HL-60/S4 treated with retinoic acid at 250 ng/mL for 4 days and 3 days (cell line): ENCODE results near the gene SGSH.
"Not testable (repeated sequence)": the region's sequence is repeated elsewhere in the genome, so short reads cannot be mapped to it uniquely, and the experiment has no call there.

Experiments used
- in situ Hi-C: fragments of 300-500 bp; cut with MboI; formaldehyde crosslinking; loops from 2 replicates; pipeline ENCODE4 v1.7.0; 2022; ENCODE audit warnings: low sequenced_read_pairs

SGSH gene

GRCh38 chr17:80253631-80254395 is 33.7 kb upstream of the SGSH start:
- in situ Hi-C loops, result no loop called here

GRCh38 chr17:80252871-80253270 is 32.7 kb upstream of the SGSH start:
- in situ Hi-C loops, result no loop called here

DNA sequence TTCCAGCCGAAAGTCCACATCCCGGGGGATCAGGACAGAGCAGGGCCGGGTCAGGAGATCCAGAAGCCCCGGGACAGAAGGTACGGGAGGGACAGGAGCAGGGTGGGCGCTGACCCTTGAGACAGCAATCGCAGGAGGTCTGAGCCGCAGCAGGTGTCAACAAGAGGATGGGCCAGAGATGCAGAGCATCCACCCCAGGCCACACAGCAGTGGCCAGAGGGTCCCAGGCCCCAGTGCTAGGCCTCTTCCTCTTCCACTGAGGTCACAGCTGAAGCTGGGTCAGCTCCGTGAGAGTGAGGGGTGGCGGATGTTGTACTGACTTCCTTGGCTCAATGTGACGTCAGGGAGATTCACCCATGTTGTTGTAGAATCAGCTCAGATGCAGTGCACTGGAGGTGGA is 31.8 kb upstream of the SGSH start:
- in situ Hi-C loops, result no loop called here

- in situ Hi-C loops, result no loop called here
Measured at GRCh38 chr17:80248894-80249710, 29.0 kb upstream of the SGSH start.

GRCh38 chr17:80248001-80248893 is 28.1 kb upstream of the SGSH start:
- in situ Hi-C loops, result no loop called here

DNA sequence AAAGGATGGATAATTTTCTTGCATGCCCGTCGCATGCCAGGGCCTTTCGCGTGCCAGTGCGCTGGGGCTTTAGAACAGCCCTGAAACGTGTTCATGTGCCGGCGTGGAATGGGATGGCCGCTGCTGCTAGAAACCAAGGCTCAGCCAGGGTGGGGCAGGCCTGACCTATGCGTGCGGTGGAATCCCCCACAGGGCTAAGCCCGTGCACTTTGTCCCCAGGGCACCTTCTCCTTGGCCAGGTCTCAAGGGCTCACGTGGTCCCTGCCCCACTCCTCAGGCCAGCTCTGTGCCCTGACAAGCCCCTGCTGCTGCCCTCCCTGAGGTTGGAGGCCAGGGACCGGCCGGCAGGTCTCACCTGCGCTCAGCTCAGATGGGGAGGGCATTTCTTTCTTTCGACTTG is 27.4 kb upstream of the SGSH start:
- in situ Hi-C loops, result no loop called here

- in situ Hi-C loops, result no loop called here
Measured at GRCh38 chr17:80246726-80247125, 26.6 kb upstream of the SGSH start.

DNA sequence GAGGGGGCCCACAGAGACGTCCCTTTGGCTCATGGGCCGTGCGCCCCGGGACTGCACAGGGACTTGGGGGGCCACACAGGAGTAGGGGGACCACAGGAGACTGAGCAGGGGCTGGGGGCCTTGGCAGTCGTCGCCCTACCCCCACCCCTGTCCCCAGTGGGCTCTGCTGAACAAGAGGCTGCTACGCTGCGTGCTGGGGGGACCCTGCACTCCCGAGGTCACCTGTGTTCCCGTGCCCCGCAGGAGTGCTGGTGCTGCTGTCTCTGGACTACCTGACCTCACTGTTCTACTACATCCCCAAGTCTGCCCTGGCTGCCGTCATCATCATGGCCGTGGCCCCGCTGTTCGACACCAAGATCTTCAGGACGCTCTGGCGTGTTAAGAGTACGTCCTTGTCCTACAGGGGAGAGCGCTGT is 26.1 kb upstream of the SGSH start:
- in situ Hi-C loops, result no loop called here

- in situ Hi-C loops, result no loop called here
Measured at GRCh38 chr17:80245566-80246265, 25.6 kb upstream of the SGSH start.

DNA sequence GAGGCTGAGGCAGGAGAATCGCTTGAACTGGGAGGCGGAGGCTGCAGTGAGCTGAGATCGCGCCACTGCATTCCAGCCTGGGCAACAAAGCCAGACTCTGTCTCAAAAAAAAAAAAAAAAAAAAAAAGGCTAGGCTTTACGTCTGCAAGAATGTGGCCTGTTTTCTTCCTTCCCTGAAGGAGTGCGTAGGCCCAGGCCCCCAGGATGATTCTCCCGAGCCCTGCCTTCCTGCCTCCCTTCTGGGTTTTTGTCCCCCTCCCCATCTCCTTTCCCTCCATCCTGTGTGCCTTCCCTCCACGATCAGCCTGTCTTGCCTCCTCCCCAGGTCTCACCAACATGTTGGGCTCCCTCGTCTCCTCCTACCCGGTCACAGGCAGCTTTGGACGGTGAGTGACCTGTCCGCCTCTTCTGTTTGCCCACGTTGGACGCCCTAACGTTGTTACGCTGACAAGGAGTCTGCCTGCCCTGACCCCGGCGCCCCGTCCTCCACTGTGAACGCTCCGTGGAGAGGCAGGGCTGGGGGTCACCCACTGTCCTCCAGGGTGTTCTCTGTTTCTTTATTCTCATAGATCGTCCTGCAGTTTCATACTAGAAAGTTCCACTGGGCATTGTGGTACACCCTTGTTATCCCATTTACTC is 24.9 kb upstream of the SGSH start:
- in situ Hi-C loops, result no loop called here

DNA sequence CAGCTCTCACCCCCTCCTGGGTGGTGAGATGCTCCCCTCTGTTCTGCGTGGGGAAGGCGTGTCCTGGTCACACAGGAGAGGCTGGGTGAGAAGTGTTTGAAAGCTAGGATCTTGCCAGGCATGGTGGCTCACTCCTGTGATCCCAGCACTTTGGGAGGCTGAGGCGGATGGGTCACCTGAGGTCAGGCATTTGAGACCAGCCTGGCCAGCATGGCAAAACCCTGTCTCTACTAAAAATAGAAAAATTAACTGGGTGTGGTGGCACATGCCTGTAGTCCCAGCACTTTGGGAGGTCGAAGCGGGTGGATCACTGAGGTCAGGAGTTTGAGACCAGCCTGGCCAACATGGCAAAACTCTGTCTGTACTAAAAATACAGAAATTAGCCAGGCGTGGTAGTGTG is 24.3 kb upstream of the SGSH start:
- in situ Hi-C loops, result not testable (repeated sequence)

DNA sequence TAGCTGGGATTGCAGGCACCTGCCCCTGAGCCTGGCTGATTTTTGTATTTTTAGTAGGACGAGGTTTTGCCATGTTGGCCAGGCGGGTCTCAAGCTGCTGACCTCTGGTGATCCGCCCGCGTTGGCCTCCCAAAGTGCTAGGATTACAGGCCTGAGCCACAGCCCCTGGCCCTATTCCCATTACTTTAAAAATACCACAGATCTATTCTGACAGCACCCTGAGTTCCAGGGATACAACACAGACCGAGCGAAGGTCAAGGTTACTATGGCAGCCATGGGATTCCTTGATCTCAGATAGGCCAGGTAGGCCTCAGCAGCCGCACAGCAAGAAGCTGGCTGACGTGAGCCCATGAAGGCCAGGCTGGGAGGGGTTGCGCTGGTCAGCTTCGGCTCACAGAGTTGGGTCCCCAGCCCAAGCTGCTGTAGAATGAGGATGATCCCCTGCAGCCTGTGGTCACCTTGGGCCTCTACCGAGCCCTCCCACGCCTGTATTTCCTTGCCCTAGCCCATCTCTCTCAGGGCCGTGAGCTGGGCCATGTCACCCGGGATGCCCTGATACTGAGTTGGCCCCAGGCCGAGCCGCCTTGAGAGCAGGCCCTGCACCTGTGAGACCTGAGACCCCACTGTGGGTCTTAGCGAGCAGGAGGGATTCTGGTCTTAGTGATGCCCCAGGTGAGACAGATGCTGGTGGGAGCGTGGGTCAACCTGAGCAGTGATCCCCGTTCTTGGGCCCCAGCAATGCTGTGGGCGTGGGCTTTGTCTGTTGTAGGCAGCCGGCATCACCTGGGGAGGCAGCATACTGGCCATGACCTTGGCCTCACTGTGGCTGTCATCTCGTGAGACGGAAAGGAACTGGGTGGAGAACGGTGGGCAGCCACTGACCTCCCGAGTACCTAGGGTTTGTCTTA is 23.6 kb upstream of the SGSH start:
- in situ Hi-C loops, result no loop called here

DNA sequence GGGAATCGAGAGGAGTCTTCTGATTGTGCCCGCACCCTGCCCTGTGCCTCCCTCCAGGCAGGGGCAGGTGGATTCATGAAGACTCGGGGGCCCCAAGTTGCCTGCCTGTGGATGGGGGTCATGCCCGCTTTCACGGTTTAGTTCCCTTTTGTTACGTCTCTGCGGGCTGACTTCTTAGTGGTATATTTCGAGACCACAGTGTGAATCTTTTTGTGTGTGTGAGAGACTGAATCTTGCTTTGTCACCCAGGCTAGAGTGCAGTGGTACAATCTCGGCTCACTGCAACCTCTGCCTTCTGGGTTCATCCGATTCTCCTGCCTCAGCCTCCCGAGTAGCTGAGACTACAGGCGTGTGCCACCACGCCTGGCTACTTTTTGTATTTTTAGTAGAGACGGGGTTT is 22.4 kb upstream of the SGSH start:
- in situ Hi-C loops, result no loop called here

GRCh38 chr17:80237386-80237785 is 17.3 kb upstream of the SGSH start:
- in situ Hi-C loops, result no loop called here

DNA sequence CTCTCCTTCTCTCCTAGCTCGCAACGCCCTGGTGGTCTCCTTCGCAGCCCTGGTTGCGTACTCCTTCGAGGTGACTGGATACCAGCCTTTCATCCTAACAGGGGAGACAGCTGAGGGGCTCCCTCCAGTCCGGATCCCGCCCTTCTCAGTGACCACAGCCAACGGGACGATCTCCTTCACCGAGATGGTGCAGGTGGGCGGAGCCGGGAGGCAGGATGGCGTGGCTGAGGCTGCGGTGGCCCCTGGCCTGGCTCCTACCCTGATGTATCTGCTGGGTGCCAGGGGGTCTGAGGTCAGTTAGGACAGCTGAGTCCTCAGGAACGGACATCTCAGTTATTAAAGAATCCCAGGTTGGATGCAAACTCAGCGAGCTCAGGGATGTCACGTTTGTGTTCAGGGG is 16.8 kb upstream of the SGSH start:
- in situ Hi-C loops, result no loop called here

- in situ Hi-C loops, result no loop called here
Measured at GRCh38 chr17:80233202-80233601, 13.1 kb upstream of the SGSH start.

GRCh38 chr17:80232438-80232837 is 12.3 kb upstream of the SGSH start:
- in situ Hi-C loops, result no loop called here

GRCh38 chr17:80229011-80229410 is 8.9 kb upstream of the SGSH start:
- in situ Hi-C loops, result no loop called here

- in situ Hi-C loops, result no loop called here
Measured at GRCh38 chr17:80228477-80228876, 8.3 kb upstream of the SGSH start.
